GM19240 (cell line): ENCODE data around the gene GHRHR.

ENCODE experiments used
- DNase-seq: peaks from one replicate; pipeline ENCODE4 v3.0.0; 2011; ENCODE audit warnings: low spot score; ENCODE audit not compliant: insufficient read length

GHRHR gene

GRCh38 chr7:30984359-30985107, 20.8 kb downstream of the GHRHR start:
- DNase-seq, result no peak

GRCh38 chr7:30985756-30986155, 22.0 kb downstream of the GHRHR start:
- no peak for DNase-seq

GRCh38 chr7:30986331-30986730, 22.6 kb downstream of the GHRHR start:
- no peak for DNase-seq

- no peak for DNase-seq
Observed at GRCh38 chr7:30986738-30987137, 23.0 kb downstream of the GHRHR start.

- DNase-seq, result no peak
Observed at GRCh38 chr7:30987178-30987577, 23.4 kb downstream of the GHRHR start.

- DNase-seq, result no peak
Observed at GRCh38 chr7:30987936-30988335, 24.2 kb downstream of the GHRHR start.

- DNase-seq, result no peak
Observed at GRCh38 chr7:30988351-30989005, 24.7 kb downstream of the GHRHR start.

GRCh38 chr7:30989008-30989823, 25.5 kb downstream of the GHRHR start:
- no peak for DNase-seq

- DNase-seq, result no peak
Observed at GRCh38 chr7:30989824-30990672, 26.3 kb downstream of the GHRHR start.

GRCh38 chr7:30990673-30991170, 27.0 kb downstream of the GHRHR start:
- no peak for DNase-seq

GRCh38 chr7:30992414-30992813, 28.7 kb downstream of the GHRHR start:
- DNase-seq, result no peak

GRCh38 chr7:30994206-30995100, 30.7 kb downstream of the GHRHR start:
- no peak for DNase-seq

- no peak for DNase-seq
Observed at GRCh38 chr7:30995536-30995935, 31.8 kb downstream of the GHRHR start.

- DNase-seq, result no peak
Observed at GRCh38 chr7:30996256-30996655, 32.5 kb downstream of the GHRHR start.

- DNase-seq, result no peak
Observed at GRCh38 chr7:30996883-30997282, 33.1 kb downstream of the GHRHR start.

- DNase-seq, result no peak
Observed at GRCh38 chr7:30997316-30997715, 33.6 kb downstream of the GHRHR start.

- DNase-seq, result no peak
Observed at GRCh38 chr7:30998180-30998579, 34.4 kb downstream of the GHRHR start.

GRCh38 chr7:31000161-31000693, 36.5 kb downstream of the GHRHR start:
- DNase-seq, result no peak

- DNase-seq, result no peak
Observed at GRCh38 chr7:31000779-31001178, 37.0 kb downstream of the GHRHR start.

GRCh38 chr7:31002256-31002655, 38.5 kb downstream of the GHRHR start:
- DNase-seq, result no peak
